NCI-H226 (cell line): Measurements from ENCODE around the gene NOXRED1.

Experiments used
- DNase-seq: peaks from one replicate; pipeline ENCODE4 v3.0.0-alpha.2; 2015

NOXRED1 gene

GRCh38 chr14:77406718-77407117 is 16.6 kb downstream of the NOXRED1 start:
- peak; percentile 22 for DNase-seq

DNA sequence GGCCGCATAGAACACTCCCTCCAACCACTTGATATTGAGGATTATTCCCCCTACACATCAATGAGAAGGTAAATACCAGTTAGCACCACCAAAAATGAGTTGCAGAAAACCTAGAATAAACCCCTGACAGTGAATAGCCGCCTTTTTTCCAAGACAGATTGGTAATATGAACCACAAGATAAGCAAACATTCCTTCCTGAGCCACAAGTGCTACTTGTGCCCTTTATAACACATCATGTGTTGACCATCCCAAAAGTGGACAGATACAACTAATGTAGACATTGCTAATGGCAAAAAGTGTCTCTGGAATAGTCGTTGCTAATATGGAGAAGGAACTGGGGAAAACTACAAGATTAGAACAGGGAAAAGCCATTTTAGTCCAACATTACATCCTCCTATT is 17.2 kb downstream of the NOXRED1 start:
- DNase-seq = no peak

DNA sequence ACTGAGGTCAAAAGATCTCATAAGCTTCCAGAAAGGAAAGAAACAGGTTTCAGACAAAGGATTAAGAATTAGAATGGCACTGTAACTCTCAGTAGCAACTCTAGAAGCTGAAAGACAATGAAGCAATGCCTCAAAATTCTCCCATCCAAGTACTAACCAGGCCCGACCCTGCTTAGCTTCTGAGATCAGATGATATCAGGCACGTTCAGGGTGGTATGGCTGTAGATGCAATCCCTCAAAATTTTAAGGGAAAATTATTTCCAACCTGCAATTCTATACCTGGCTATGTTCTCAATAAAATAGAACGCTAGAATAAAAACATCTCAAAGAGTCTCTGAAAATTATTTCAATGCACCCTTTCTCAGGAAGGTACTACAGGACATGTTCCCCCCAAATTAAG is 19.6 kb downstream of the NOXRED1 start:
- no peak for DNase-seq

- DNase-seq = no peak
These were observed 23.1 kb downstream of the NOXRED1 start for GRCh38 chr14:77400216-77400615.

- no peak for DNase-seq
These were observed 33.1 kb downstream of the NOXRED1 start for GRCh38 chr14:77390188-77390587.

GRCh38 chr14:77378701-77379100 is 44.6 kb downstream of the NOXRED1 start:
- DNase-seq = no peak

- no peak for DNase-seq
These were observed 45.9 kb downstream of the NOXRED1 start for GRCh38 chr14:77377502-77377844.

DNA sequence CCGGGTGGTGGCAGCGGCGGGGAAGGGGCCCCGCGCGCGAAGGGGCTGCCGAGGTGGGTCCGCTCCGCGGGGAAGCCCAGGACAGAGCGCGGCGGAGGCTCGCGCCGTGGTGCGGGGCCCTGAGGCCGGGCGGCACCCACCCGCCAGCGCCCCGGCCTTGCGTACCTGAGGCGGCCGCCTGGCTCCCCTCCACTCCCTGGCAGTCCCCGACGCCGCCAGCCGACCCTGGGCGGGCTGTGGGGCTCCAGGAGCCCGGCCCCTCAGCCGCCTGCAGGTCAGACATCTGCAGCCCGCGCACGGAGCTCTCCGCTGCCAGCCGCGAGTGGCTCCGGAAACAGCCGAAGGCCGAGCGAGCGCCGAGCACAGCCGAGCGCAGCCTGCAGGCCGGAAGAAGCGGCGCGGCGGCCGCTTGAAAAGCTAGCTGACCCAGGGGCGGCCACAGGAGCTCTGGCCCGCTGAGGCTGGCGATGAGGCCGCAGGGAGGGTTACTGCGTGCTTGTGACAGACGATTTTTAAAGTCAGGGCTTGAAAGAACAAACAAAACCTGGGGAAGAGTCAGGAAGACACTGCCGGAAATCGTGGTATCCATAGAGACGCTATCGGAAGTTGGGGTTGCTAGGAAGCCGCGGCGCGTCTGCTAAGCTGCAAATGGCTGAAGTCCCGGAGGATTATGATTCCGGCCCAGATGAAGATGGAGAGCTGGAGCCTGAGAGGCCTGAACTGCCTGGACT is 46.4 kb downstream of the NOXRED1 start, which contains the start of the genes SAMD15 and TMED8:
Gene SAMD15 (plus strand): TSS at position 609 of the 731 bp plus-strand sequence. CDS start 40 bp downstream, at position 649.
Gene TMED8 (minus strand): TSS at position 324 of the 731 bp plus-strand sequence. CDS start 41 bp downstream, at position 283.
- DNase-seq = peak; percentile 78

GRCh38 chr14:77375973-77376770 is 47.2 kb downstream of the NOXRED1 start:
- no peak for DNase-seq

DNA sequence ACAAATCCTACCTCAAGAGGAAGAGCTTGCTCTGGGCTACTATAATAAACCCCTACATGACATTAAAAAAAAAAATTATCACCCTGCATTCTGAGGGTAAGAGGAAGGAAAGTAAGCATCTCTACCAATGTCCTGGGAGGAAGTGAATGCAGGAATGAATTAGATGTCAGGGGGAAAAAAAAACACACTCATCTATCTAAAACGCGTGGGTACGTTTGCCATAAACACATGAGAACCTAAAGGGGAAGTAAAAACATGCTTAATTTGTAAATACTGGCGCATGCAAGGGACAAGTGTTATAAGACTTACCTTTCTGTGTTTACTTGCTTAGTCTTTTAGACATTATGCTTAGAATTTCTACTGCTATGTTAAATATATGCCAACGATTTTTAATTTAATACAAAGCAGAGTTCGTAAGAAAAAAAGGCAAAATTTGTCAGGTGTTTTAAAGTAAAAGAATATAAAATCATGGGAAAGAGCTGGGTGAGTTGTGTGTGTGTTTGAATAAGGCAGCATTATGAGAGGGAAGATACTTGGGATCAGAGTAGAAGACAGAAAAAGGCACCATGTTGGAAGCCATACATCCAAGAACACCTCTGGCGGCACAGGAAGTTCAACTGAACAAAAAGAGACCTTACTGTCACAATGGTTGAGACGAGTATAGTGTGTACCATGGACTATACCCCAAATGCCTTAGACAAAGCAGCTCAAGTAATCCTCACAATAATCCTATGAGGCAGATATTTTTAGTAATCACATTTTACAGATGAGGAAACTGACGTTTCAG is 48.0 kb downstream of the NOXRED1 start:
- no peak for DNase-seq

GRCh38 chr14:77372304-77372841 is 51.0 kb downstream of the NOXRED1 start:
- no peak for DNase-seq

GRCh38 chr14:77369285-77369684 is 54.0 kb downstream of the NOXRED1 start:
- DNase-seq = no peak

GRCh38 chr14:77364146-77364545 is 59.2 kb downstream of the NOXRED1 start:
- DNase-seq = no peak

DNA sequence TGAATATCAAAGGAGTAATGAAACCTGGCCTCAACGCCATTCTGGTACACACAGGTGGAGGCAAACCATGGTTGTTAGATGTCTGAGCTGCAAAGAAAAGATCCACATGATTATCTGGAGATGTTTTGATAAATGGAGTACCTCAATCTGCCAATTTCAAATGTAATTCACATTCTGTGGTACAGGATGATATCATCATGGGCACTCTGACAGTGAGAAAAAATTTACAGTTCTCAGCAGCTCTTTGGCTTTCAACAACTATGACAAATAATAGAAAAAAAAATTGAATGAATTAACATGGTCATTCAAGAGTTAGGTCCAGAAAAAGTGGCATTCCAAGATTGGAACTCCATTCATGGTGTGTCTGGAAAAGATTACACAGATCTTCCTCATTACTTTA is 63.7 kb downstream of the NOXRED1 start:
- DNase-seq = no peak

DNA sequence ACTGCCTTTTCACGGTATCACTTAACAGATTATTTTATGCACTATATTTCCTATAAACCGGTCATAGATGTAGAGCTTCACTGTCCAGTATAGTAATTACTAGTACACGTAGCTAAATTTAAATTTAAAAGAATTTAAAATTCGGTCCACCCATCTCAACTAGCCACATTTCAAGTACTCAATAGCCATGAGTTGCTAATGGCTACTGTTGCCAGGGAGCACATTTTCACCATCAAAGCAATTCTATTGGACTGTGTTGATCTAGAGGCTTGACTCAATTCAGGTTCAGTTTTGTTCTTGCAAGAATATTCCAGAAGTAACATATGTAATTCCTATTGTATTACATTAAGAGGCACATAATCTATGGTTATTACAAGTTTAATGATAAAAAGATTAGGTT is 66.4 kb downstream of the NOXRED1 start:
- no peak for DNase-seq

DNA sequence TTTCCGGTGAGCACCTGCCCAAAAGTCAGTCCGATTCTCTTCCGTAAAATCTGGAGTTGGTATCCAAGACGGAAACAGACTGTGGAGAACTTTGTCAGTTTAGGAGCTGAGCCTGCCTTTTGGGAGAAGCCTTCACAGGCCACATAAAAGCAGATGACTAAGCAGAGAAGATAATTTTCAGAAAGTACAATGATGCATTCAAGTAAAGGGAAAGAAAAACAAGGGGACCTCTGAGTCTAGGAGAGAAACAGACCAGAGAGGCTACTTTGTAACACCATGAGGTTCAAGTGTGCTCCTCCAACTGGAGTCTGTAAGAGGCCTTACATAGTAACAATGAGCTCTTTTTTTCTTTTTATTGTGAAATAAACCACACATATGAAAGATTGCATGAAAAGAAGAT is 67.5 kb downstream of the NOXRED1 start:
- DNase-seq = no peak

DNA sequence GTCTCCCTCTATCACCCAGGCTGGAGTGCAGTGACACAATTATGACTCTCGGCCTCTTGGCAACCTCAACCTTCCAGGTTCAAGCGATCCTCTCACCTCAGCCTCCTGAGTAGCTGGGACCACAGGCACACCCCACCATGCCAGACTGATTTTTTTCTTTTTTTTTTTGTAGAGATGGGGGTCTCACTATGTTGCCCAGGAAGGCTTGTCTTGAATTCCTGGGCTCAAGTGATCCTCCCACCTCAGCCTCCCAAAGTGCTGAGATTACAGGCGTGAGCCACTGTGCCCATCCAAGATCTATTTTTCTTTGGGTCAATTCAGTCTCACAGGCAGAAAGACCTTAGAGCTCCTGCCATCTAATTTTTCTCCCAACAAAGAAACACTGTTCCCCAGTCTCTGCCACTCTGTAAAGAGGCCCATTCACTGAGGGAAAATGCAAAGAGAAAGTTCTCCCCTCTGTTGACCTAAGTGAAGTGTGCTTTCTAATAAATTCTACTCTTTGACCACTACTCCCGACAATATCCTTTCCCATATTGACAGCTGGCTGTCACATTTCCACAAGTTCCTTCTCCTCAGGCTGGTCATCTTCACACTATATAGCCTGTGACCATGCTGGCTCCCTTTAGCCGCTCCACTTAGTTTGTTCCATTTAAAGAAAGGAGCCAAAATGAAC is 69.7 kb downstream of the NOXRED1 start:
- DNase-seq = no peak

DNA sequence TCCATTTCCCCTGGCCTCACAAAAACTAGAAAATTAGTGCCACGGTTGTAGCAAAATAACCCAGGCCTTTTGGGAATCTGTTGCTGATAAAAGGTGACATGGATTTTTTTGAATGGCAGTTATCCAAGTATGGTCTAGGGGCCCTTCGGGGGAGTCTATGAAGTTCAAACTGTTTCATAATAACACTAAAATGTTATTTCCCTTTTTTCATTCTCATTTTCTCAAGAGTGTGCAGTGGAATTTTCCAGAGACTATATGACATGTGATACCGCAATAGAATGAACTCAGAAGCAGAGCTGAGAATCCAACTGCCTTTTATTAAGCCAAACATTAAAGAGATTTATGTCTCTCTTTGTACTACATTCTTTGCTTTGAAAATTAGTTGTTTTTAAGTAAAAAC is 75.6 kb downstream of the NOXRED1 start:
- DNase-seq = no peak

GRCh38 chr14:77346495-77346894 is 76.8 kb downstream of the NOXRED1 start:
- DNase-seq = no peak

- no peak for DNase-seq
These were observed 78.8 kb downstream of the NOXRED1 start for GRCh38 chr14:77344377-77344996.
